ENCODE results near the gene SLC36A1. TPM values are rescaled to one million over a fixed set of nuclear protein-coding genes. Genes with fewer than 3 reads are reported as not detected.

Gene SLC36A1
- total and polyA plus RNA-seq, 2 of the 8 experiments (the other 6 are each of a cell fraction or from before 2014, with no cell fraction given): 6.6 to 9.6 TPM

DNA sequence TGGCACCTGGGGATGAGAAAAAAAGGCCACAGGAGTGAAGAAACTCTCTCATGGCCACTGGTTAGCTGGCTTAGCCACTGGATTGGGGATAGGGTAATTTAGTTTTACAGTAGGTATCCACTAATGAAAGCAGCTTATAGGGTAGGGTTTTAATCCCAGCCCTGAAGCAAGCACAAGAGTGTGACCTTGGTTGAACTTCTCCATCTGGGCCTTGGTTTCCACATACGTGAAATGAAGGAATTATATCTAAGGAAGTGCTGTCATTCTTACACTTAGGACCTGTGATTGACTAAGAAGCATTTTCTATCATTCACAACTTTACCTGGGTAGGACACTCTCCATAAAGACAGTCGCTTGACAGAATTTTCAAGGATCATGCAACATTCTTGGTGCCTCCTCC is 94.2 kb downstream of the SLC36A1 start:
- Histone ChIP-seq H2BK5ac (ENCODE audit: low read depth, low read length) (no peak overlapping the region), H3K18ac (ENCODE audit: extremely low read depth, low read length) (no peak overlapping the region), H3K9me3 (ENCODE audit: insufficient read depth in 2 of 2, low read depth in 1 of 2, low read length in 1 of 2) (no peaks in the 10 kb centered on the region), H3K4me3 (ENCODE audit: extremely low read depth in 1 of 4, insufficient read depth in 2 of 4, low read depth in 3 of 4, low read length in 4 of 4) (no peak overlapping the region), H3K23me2 (ENCODE audit: low read depth, low read length) (no peaks in the 10 kb centered on the region), H3K9ac (replicated peaks in 1 of 4; ENCODE audit: extremely low read depth in 1 of 4, low read depth in 3 of 4, low read length in 3 of 4) (no peak overlapping the region), H3K27me3 (replicated peaks in 1 of 4; ENCODE audit: control insufficient read depth in 3 of 4, extremely low read depth in 1 of 4, insufficient read depth in 3 of 4, low read length in 3 of 4) (no peaks in the 10 kb centered on the region), H3K56ac (replicated peaks; ENCODE audit: insufficient read length, low read depth, low read length) (no peak overlapping the region), H2BK12ac (ENCODE audit: low read depth, low read length) (no peak overlapping the region), H2BK120ac (replicated peaks; ENCODE audit: low read depth, low read length) (no peak overlapping the region), H3K79me2 (ENCODE audit: control insufficient read depth in 1 of 2, insufficient read depth in 2 of 2, low read length in 2 of 2) (no peaks in the 10 kb centered on the region), H4K91ac (replicated peaks; ENCODE audit: insufficient read length, low read length) (no peak overlapping the region), H3K79me1 (ENCODE audit: low read depth, low read length) (no peaks in the 10 kb centered on the region), H2BK20ac (ENCODE audit: low read length) (no peak overlapping the region), H4K8ac (ENCODE audit: extremely low read depth, insufficient read depth, low read length) (no peak overlapping the region), H3K27ac (ENCODE audit: low read depth, low read length) (no peak overlapping the region), H3K4me1 (replicated peaks in 1 of 4; ENCODE audit: control insufficient read depth in 3 of 4, insufficient read depth in 4 of 4, low read length in 3 of 4) (no peaks in the 10 kb centered on the region), H3K4me2 (ENCODE audit: insufficient read depth in 1 of 2, low read depth in 2 of 2, low read length in 2 of 2) (no peak overlapping the region), H4K5ac (ENCODE audit: insufficient read length, low read depth, low read length) (no peak overlapping the region), H3K36me3 (ENCODE audit: control insufficient read depth in 2 of 4, insufficient read depth in 4 of 4, low read length in 3 of 4) (no peaks in the 10 kb centered on the region), H2BK15ac (ENCODE audit: low read length) (no peak overlapping the region), H3K14ac (ENCODE audit: insufficient read length) (no peak overlapping the region), H2AK5ac (ENCODE audit: low read depth, low read length) (no peak overlapping the region), H3K4ac (replicated peaks; ENCODE audit: insufficient read length, low read depth, low read length) (no peak overlapping the region), H2AFZ (ENCODE audit: low read length) (no peak overlapping the region), H4K20me1 (replicated peaks in 1 of 2; ENCODE audit: control insufficient read depth in 1 of 2, insufficient read depth in 2 of 2, low read length in 2 of 2) (no peaks in the 10 kb centered on the region), H3K23ac (ENCODE audit: insufficient read length) (no peak overlapping the region)
- CTCF ChIA-PET (ENCODE audit: partially characterized antibody): interaction anchor here (0.6 to 1.6 kb wide), 4 partner anchors 18 to 539 kb away, joined by 3 to 7 read pairs (median 4); no protein-coding TSS in a partner anchor
- FAIRE-seq: no peak
- POLR2A ChIA-PET (ENCODE audit: partially characterized antibody): no interaction called here
- DNase-seq (ENCODE audit: low read depth in 1 of 2, low spot score in 2 of 2): no peak
- 88% methylated on average over 2 of the region's 2 CpGs; no CpG with 5 or more reads in 1 of the 2 experiments for WGBS, 2 experiments (ENCODE audit: extremely low coverage in 1 of 2, insufficient coverage in 1 of 2, insufficient read length in 1 of 2, insufficient replicate concordance in 2 of 2, low coverage in 1 of 2, low lambda C conversion rate in 2 of 2, missing lambda C conversion rate in 1 of 2)
- TF ChIP-seq SIN3A (conservative IDR thresholded peaks at IDR 0.05 in 1 of 2, IDR thresholded peaks at IDR 0.05 in 1 of 2; ENCODE audit: low read depth in 1 of 2, low read length in 2 of 2) (no peak), CBX5 (IDR thresholded peaks at IDR 0.05; ENCODE audit: low read depth, low read length) (no peak), SP4 (IDR thresholded peaks at IDR 0.05; ENCODE audit: low read length) (no peak), EGR1 (IDR thresholded peaks at IDR 0.05; ENCODE audit: borderline replicate concordance, low read depth, low read length) (no peak), ZNF274 (IDR thresholded peaks at IDR 0.05; ENCODE audit: borderline replicate concordance, extremely low read depth, low read length) (no peak), BCL11A (IDR thresholded peaks at IDR 0.05; ENCODE audit: low read depth in 2 of 2, low read length in 2 of 2) (no peak)
